Neural cell (in vitro differentiated cells): Measurements from ENCODE around the gene ABCB8. TPM values are rescaled to one million over a fixed set of nuclear protein-coding genes. Genes with fewer than 3 reads are reported as not detected.

ENCODE experiments used
- H2AFZ ChIP-seq: fragments of 200-600, 300-800 bp; sonication (generic), shearing (Covaris generic); 2 replicates; pipeline ENCODE4 v1.6.0; 2014; ENCODE audit warnings: low read depth, mild to moderate bottlenecking, antibody characterized with exemption, low read length, moderate library complexity
- H3F3A ChIP-seq: fragments of 200-600 bp; shearing (Covaris generic); 2 replicates; pipeline ENCODE4 v1.6.1; 2016; ENCODE audit warnings: mild to moderate bottlenecking, moderate library complexity, mixed read lengths, antibody characterized with exemption, low read length; ENCODE audit not compliant: insufficient read depth, poor library complexity, severe bottlenecking
- H3K27ac ChIP-seq: fragments of 200-600, 300-800 bp; sonication (generic), shearing (Covaris generic); 2 replicates; pipeline ENCODE4 v1.5.1; 2014; ENCODE audit warnings: mild to moderate bottlenecking, low read length, moderate library complexity
- H3K27me3 ChIP-seq: fragments of 300-800, 200-600 bp; sonication (generic), shearing (Covaris generic); 2 replicates; pipeline ENCODE4 v1.6.0; 2014; ENCODE audit warnings: mild to moderate bottlenecking, low read depth, low read length, moderate library complexity; ENCODE audit not compliant: insufficient read depth
- H3K36me3 ChIP-seq: fragments of 300-800, 200-600 bp; sonication (generic), shearing (Covaris generic); 2 replicates; pipeline ENCODE4 v1.5.1; 2014; ENCODE audit warnings: mild to moderate bottlenecking, antibody characterized with exemption, low read length, moderate library complexity; ENCODE audit not compliant: insufficient read depth
- H3K4me2 ChIP-seq: fragments of 300-800, 200-600 bp; sonication (generic), shearing (Covaris generic); 2 replicates; pipeline ENCODE4 v1.6.0; 2014; ENCODE audit warnings: mild to moderate bottlenecking, low read length
- H3K4me3 ChIP-seq: fragments of 300-800, 200-600 bp; sonication (generic), shearing (Covaris generic); 2 replicates; pipeline ENCODE4 v1.5.1; 2014; ENCODE audit warnings: mild to moderate bottlenecking, low read length, moderate library complexity
- H3K79me2 ChIP-seq: fragments of 200-600 bp; shearing (Covaris generic); replicated peaks from 2 replicates; pipeline ENCODE4 v1.6.0; 2014; ENCODE audit warnings: mild to moderate bottlenecking, low read length, moderate library complexity; ENCODE audit not compliant: insufficient read depth
- H3K9ac ChIP-seq: fragments of 300-800, 200-600 bp; sonication (generic), shearing (Covaris generic); 2 replicates; pipeline ENCODE4 v1.6.1; 2016; ENCODE audit warnings: mild to moderate bottlenecking, low read length, mixed read lengths
- H3K9me2 ChIP-seq: fragments of 200-600 bp; shearing (Covaris generic); 2 replicates; pipeline ENCODE4 v1.6.1; 2016; ENCODE audit warnings: mild to moderate bottlenecking, low read length, mixed read lengths; ENCODE audit not compliant: insufficient read depth
- H3K9me3 ChIP-seq: fragments of 200-600, 300-800 bp; sonication (generic), shearing (Covaris generic); 2 replicates; pipeline ENCODE4 v1.6.1; 2016; ENCODE audit warnings: mild to moderate bottlenecking, mixed run types, low read length, moderate library complexity, mixed read lengths
- H4K20me1 ChIP-seq: fragments of 200-600 bp; shearing (Covaris generic); 2 replicates; pipeline ENCODE4 v1.6.1; 2016; ENCODE audit warnings: mild to moderate bottlenecking, mixed run types; ENCODE audit not compliant: insufficient read depth
- EP300 ChIP-seq: fragments of 450-650 bp; conservative IDR thresholded peaks from 2 replicates; pipeline ENCODE4 v1.6.1; 2014; ENCODE audit warnings: antibody characterized with exemption, mild to moderate bottlenecking, moderate library complexity; ENCODE audit not compliant: poor library complexity, severe bottlenecking
- EZH2 ChIP-seq: fragments of 200-600, 300-800 bp; shearing (Covaris generic), sonication (generic); IDR thresholded peaks from 2 replicates; pipeline ENCODE4 v1.6.1; 2014; ENCODE audit warnings: antibody characterized with exemption, low read length, borderline replicate concordance, mild to moderate bottlenecking; ENCODE audit not compliant: insufficient read depth, poor library complexity, severe bottlenecking
- MXI1 ChIP-seq: fragments of 450-650 bp; conservative IDR thresholded peaks from 2 replicates; pipeline ENCODE4 v1.6.1; 2014; ENCODE audit warnings: antibody characterized with exemption, mild to moderate bottlenecking; ENCODE audit not compliant: poor library complexity, severe bottlenecking
- POLR2AphosphoS5 ChIP-seq: IDR thresholded peaks from 2 replicates; pipeline ENCODE4 v1.6.1; 2012
- RAD21 ChIP-seq: fragments of 450-650 bp; conservative IDR thresholded peaks from 2 replicates; pipeline ENCODE4 v1.6.1; 2014; ENCODE audit warnings: antibody characterized with exemption, mild to moderate bottlenecking, moderate library complexity
- SMC3 ChIP-seq: fragments of 450-650 bp; conservative IDR thresholded peaks from 2 replicates; pipeline ENCODE4 v1.6.1; 2014; ENCODE audit warnings: antibody characterized with exemption, mild to moderate bottlenecking, moderate library complexity; ENCODE audit not compliant: poor library complexity
- TAF1 ChIP-seq: IDR thresholded peaks from 2 replicates; pipeline ENCODE4 v1.6.1; 2012; ENCODE audit warnings: low read depth
- polyA plus RNA-seq: library from polyadenylated mRNA; depleted of rRNA; stranded (reverse); fragments of >200 nt; gene quantifications from 2 replicates; pipeline ENCODE4 v1.2.3, GENCODE V29; 2014
- TF ChIP-seq, protein P1 (sequence below): fragments of 450-650 bp; IDR thresholded peaks from 2 replicates; pipeline ENCODE4 v1.5.1; 2014; ENCODE audit warnings: antibody characterized with exemption, mild to moderate bottlenecking, moderate library complexity; ENCODE audit not compliant: poor library complexity, severe bottlenecking
- TF ChIP-seq, protein P2 (sequence below): IDR thresholded peaks from 2 replicates; pipeline ENCODE4 v1.6.1; 2012; ENCODE audit warnings: borderline replicate concordance

The ABCB8 gene
- polyA plus RNA-seq, 1 donor from 2014 or later = 40.5 TPM

DNA sequence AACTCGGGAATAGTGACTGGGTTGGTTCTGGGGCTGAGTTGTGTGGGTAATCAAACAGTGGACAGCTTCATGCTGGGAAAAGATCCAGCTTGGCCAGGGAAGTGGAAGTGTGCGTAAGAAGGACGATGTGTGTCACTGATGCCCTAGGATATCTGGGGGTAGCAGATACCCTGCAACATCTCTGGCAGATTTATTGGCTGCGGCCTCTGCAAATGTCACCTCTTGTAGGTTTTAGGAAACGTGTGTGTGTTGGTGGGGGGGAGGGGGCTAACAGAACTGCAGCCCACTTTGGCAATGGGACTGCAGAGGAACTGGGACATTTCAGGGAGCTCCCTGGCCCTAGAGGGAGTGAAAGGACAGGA lies 57.1 kb downstream of the ABCB8 start:
- peak overlapping the region; percentile 76 for H3K9ac ChIP-seq

DNA sequence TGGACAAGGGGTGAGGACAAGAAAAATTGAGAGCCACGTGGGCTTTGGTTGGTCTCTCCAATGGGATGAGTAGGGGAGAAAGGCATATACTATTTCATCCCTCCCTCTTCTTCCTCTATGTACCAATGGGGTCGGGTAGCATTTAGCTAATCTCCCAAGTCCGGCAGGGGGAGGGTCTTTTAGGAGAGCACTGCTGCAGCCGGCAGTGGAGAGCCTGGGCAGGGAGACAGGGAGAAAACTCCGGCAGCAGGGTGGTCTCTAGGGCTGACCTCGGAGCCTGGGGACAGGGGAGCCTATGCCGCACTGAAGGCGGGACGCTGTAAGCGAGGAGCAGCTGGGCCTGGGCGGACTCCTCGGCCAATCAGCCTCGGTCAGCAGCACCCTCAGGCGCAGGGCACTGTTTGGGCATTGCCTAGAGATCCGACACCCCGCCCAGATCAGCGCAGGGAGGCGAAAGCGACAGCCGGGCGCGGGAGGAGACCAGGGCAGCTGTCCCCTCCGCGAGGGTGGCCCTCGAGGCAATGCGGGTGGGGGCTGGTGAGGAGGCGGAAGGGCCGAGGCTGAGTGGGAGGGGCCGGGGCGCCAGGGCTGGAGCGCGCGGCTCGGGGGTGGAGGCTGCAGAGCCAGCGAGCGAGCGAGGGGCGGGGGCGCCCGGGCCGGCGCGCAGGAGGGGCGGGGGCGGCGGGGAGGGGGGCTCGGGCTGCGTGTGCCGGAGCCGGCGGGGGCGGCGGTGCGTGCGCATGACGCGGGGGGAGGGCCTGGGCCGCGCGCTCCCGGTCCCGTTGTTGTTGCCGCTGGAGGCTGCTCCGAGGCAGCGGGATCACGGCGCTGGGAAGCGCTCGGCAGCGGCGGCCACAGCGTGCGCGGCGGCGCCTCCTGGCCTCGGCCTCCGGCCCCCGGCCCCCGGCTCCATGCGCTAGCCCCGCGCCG lies 57.7 kb downstream of the ABCB8 start, which contains the start of gene AGAP3:
TSS of gene AGAP3 (plus strand) at position 785 of the 930 bp plus-strand sequence. CDS start 267 bp downstream, outside the sequence.
- no peaks in the 10 kb centered on the region for H3K36me3 ChIP-seq
- no peak for TF ChIP-seq MXI1
- TF ChIP-seq EP300 = peak; percentile 33
- peak; percentile 93 for TF ChIP-seq POLR2AphosphoS5
- peak within 1 kb of the TSS; percentile 94 for H3K9ac ChIP-seq
- H3K4me2 ChIP-seq = peak within 1 kb of the TSS; percentile 55
- peaks cover 32% of the 10 kb centered on the region for H3K79me2 ChIP-seq
- H3K4me3 ChIP-seq = peak within 1 kb of the TSS; percentile 91
- peak within 1 kb of the TSS; percentile 62 for H3K27ac ChIP-seq
- H2AFZ ChIP-seq = peak within 1 kb of the TSS; percentile 21
- H3K27me3 ChIP-seq = no peaks in the 10 kb centered on the region
- no peaks in the 10 kb centered on the region for H3K9me2 ChIP-seq
- peaks cover 3% of the 10 kb centered on the region for H3F3A ChIP-seq
- H4K20me1 ChIP-seq = peaks cover 30% of the 10 kb centered on the region
- no peaks in the 10 kb centered on the region for H3K9me3 ChIP-seq

More for the DNA sequence above, 57.1 kb downstream of the ABCB8 start:
- H3K27me3 ChIP-seq = no peaks in the 10 kb centered on the region
- no peaks in the 10 kb centered on the region for H3K9me3 ChIP-seq
- peaks cover 27% of the 10 kb centered on the region for H3K79me2 ChIP-seq
- peak overlapping the region; percentile 54 for H3K4me2 ChIP-seq
- H3K27ac ChIP-seq = peak overlapping the region; percentile 12
- H3K4me3 ChIP-seq = peak overlapping the region; percentile 67
- TF ChIP-seq MXI1 = no peak
- TF ChIP-seq EP300 = no peak
- no peak for TF ChIP-seq EZH2
- TF ChIP-seq, protein P1, sequence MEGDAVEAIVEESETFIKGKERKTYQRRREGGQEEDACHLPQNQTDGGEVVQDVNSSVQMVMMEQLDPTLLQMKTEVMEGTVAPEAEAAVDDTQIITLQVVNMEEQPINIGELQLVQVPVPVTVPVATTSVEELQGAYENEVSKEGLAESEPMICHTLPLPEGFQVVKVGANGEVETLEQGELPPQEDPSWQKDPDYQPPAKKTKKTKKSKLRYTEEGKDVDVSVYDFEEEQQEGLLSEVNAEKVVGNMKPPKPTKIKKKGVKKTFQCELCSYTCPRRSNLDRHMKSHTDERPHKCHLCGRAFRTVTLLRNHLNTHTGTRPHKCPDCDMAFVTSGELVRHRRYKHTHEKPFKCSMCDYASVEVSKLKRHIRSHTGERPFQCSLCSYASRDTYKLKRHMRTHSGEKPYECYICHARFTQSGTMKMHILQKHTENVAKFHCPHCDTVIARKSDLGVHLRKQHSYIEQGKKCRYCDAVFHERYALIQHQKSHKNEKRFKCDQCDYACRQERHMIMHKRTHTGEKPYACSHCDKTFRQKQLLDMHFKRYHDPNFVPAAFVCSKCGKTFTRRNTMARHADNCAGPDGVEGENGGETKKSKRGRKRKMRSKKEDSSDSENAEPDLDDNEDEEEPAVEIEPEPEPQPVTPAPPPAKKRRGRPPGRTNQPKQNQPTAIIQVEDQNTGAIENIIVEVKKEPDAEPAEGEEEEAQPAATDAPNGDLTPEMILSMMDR = no peak
- TF ChIP-seq, protein P2, sequence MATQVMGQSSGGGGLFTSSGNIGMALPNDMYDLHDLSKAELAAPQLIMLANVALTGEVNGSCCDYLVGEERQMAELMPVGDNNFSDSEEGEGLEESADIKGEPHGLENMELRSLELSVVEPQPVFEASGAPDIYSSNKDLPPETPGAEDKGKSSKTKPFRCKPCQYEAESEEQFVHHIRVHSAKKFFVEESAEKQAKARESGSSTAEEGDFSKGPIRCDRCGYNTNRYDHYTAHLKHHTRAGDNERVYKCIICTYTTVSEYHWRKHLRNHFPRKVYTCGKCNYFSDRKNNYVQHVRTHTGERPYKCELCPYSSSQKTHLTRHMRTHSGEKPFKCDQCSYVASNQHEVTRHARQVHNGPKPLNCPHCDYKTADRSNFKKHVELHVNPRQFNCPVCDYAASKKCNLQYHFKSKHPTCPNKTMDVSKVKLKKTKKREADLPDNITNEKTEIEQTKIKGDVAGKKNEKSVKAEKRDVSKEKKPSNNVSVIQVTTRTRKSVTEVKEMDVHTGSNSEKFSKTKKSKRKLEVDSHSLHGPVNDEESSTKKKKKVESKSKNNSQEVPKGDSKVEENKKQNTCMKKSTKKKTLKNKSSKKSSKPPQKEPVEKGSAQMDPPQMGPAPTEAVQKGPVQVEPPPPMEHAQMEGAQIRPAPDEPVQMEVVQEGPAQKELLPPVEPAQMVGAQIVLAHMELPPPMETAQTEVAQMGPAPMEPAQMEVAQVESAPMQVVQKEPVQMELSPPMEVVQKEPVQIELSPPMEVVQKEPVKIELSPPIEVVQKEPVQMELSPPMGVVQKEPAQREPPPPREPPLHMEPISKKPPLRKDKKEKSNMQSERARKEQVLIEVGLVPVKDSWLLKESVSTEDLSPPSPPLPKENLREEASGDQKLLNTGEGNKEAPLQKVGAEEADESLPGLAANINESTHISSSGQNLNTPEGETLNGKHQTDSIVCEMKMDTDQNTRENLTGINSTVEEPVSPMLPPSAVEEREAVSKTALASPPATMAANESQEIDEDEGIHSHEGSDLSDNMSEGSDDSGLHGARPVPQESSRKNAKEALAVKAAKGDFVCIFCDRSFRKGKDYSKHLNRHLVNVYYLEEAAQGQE = no peak
- TF ChIP-seq RAD21 = no peak
- TF ChIP-seq SMC3 = no peak
- TF ChIP-seq POLR2AphosphoS5 = no peak
- no peak for TF ChIP-seq TAF1
- peaks cover 3% of the 10 kb centered on the region for H3F3A ChIP-seq
- no peaks in the 10 kb centered on the region for H3K9me2 ChIP-seq
- no peak overlapping the region for H2AFZ ChIP-seq
- no peaks in the 10 kb centered on the region for H3K36me3 ChIP-seq
- H4K20me1 ChIP-seq = peaks cover 27% of the 10 kb centered on the region
